ENCODE measurements around the gene UBXN6.

UBXN6 gene

GRCh38 chr19:4416268-4416667 lies 41.3 kb downstream of the UBXN6 start:
- Histone ChIP-seq H3K27me3 (ENCODE audit: control insufficient read depth, insufficient read depth, low read length) (no peaks in the 10 kb centered on the region), H3K4me1 (ENCODE audit: control insufficient read depth, insufficient read depth, low read length) (no peaks in the 10 kb centered on the region), H3K36me3 (ENCODE audit: control insufficient read depth, insufficient read depth, low read length) (no peaks in the 10 kb centered on the region), H3K27ac (ENCODE audit: low read depth, low read length) (no peak overlapping the region), H3K4me3 (ENCODE audit: low read length) (no peak overlapping the region), H3K9ac (ENCODE audit: low read length) (no peak overlapping the region)

DNA sequence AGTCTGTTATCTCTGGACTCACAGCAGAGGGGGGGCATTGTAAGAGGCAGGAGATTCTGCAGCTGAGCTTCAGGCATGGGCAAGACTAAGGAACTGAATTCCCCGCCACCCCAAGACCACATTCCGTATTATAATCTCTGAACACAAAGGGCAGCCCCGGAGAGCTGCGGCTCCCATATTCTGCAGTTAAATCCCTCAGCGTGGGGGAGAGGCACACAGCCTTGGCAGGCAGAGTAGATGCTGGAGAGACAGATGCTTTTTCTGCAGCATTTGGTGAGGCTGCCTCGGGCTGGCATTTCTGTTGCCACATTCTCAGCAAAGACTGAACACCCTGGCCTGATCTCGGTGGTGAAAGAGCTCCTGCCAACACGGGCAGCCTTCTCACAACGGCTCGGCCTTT lies 42.2 kb downstream of the UBXN6 start:
- Histone ChIP-seq H3K36me3 (ENCODE audit: control insufficient read depth, insufficient read depth, low read length) (no peaks in the 10 kb centered on the region), H3K9ac (ENCODE audit: low read length) (no peak overlapping the region), H3K27me3 (ENCODE audit: control insufficient read depth, insufficient read depth, low read length) (no peaks in the 10 kb centered on the region), H3K4me3 (ENCODE audit: low read length) (no peak overlapping the region), H3K27ac (ENCODE audit: low read depth, low read length) (no peak overlapping the region), H3K4me1 (ENCODE audit: control insufficient read depth, insufficient read depth, low read length) (no peaks in the 10 kb centered on the region)

DNA sequence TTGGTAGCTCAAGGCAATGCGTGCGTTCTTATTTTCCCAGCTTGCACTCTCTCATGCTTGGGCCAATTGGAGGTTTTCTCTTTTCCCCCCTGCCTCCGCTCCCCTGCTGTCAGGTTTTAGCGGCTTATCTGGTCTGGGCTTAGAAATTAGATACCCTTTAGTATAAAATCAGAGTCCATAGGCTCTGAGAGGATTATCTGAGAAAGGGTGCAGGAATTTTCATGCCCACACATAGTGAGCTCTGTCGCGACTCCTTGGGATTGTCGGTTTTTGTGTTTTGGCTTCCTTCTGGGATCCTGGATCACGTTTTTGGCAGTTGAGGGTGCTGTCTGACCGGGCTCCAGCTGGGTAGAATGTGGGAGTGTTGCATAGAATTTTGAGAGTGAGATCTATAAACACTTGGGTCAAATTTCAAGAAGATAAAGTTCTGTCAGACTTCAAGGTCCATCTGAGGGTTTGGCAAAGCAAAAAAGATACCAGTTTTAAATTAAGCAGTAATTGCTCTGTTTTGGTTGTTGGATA lies 42.7 kb downstream of the UBXN6 start:
- Histone ChIP-seq H3K4me3 (ENCODE audit: low read length) (no peak overlapping the region), H3K27ac (ENCODE audit: low read depth, low read length) (no peak overlapping the region), H3K27me3 (ENCODE audit: control insufficient read depth, insufficient read depth, low read length) (no peaks in the 10 kb centered on the region)

DNA sequence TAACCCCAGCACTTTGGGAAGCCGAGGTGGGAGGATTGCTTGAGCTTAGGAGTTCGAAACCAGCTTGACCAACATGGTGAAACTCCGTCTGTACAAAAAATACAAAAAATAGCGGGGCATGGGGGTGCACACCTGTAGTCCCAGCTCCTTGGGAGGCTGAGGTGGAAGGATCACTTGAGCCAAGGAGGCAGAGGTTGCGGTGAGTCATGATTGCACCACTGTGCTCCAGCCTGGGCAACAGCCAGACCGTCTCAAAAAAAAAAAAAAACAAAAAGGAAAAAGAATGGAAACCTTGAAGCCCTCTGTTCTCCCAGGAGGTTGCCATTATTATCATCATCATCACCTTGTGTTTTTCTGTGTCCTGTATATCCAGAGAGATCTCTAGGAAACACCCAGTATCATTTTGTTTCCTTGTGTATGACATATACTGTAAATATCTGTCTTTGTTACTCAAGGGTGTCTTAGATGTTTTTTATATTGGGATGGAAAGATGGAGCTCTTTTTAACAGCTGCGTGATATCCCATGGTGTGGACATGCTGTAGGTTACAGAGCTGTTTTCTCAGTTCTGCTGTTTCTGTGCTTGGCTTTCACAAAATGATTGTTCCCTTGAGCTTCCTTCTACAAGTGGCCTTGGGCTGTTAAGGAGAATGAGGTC lies 43.3 kb downstream of the UBXN6 start:
- Histone ChIP-seq H3K4me3 (ENCODE audit: low read length) (no peak overlapping the region), H3K4me1 (ENCODE audit: control insufficient read depth, insufficient read depth, low read length) (no peaks in the 10 kb centered on the region), H3K27me3 (ENCODE audit: control insufficient read depth, insufficient read depth, low read length) (no peaks in the 10 kb centered on the region), H3K27ac (ENCODE audit: low read depth, low read length) (no peak overlapping the region), H3K36me3 (ENCODE audit: control insufficient read depth, insufficient read depth, low read length) (no peaks in the 10 kb centered on the region), H3K9ac (ENCODE audit: low read length) (no peak overlapping the region)

More for the DNA sequence above, 42.7 kb downstream of the UBXN6 start:
- Histone ChIP-seq H3K9ac (ENCODE audit: low read length) (no peak overlapping the region), H3K36me3 (ENCODE audit: control insufficient read depth, insufficient read depth, low read length) (no peaks in the 10 kb centered on the region), H3K4me1 (ENCODE audit: control insufficient read depth, insufficient read depth, low read length) (no peaks in the 10 kb centered on the region)

GRCh38 chr19:4413588-4413987 lies 44.0 kb downstream of the UBXN6 start:
- Histone ChIP-seq H3K27me3 (ENCODE audit: control insufficient read depth, insufficient read depth, low read length) (no peaks in the 10 kb centered on the region), H3K36me3 (ENCODE audit: control insufficient read depth, insufficient read depth, low read length) (no peaks in the 10 kb centered on the region), H3K27ac (ENCODE audit: low read depth, low read length) (no peak overlapping the region), H3K4me3 (ENCODE audit: low read length) (no peak overlapping the region), H3K4me1 (ENCODE audit: control insufficient read depth, insufficient read depth, low read length) (no peaks in the 10 kb centered on the region), H3K9ac (ENCODE audit: low read length) (no peak overlapping the region)

DNA sequence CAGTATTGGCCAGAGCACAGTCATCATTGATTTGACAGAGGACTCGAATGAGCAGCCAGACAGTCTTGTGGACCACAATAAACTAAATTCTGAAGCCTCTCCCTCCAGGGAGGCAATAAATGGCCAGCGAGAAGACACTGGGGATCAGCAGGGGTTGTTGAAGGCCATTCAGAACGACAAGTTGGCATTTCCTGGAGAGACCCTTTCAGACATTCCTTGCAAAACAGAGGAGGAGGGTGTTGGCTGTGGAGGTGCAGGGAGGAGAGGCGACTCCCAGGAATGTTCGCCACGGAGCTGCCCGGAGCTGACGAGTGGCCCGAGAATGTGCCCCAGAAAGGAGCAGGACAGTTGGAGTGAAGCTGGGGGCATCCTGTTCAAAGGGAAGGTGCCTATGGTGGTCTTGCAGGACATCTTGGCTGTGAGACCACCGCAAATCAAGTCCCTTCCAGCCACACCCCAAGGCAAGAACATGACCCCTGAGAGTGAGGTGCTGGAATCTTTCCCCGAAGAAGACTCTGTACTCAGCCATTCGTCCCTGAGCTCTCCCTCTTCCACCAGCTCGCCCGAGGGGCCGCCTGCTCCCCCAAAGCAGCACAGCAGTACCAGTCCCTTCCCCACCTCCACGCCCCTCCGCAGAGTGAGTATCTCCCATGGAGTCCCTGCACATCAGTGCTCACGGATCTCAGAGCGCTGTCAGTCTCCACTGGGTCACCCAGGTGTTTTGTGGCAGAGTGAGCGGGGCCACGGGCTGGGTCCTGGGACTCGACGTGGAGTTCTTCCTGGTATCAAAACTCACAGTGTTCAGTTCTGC lies 48.3 kb downstream of the UBXN6 start:
- Histone ChIP-seq H3K9ac (ENCODE audit: low read length) (no peak overlapping the region), H3K4me1 (ENCODE audit: control insufficient read depth, insufficient read depth, low read length) (no peaks in the 10 kb centered on the region), H3K27ac (ENCODE audit: low read depth, low read length) (no peak overlapping the region), H3K27me3 (ENCODE audit: control insufficient read depth, insufficient read depth, low read length) (no peaks in the 10 kb centered on the region), H3K4me3 (ENCODE audit: low read length) (no peak overlapping the region), H3K36me3 (ENCODE audit: control insufficient read depth, insufficient read depth, low read length) (no peaks in the 10 kb centered on the region)

- H3K27me3 ChIP-seq (ENCODE audit: control insufficient read depth, insufficient read depth, low read length) = no peaks in the 10 kb centered on the region
- H3K9ac ChIP-seq (ENCODE audit: low read length) = no peak overlapping the region
- H3K4me3 ChIP-seq (ENCODE audit: low read length) = no peak overlapping the region
- H3K4me1 ChIP-seq (ENCODE audit: control insufficient read depth, insufficient read depth, low read length) = peaks cover 10% of the 10 kb centered on the region
- H3K36me3 ChIP-seq (ENCODE audit: control insufficient read depth, insufficient read depth, low read length) = no peaks in the 10 kb centered on the region
- H3K27ac ChIP-seq (ENCODE audit: low read depth, low read length) = no peak overlapping the region
Observed at GRCh38 chr19:4406626-4407025, 51.0 kb downstream of the UBXN6 start.

DNA sequence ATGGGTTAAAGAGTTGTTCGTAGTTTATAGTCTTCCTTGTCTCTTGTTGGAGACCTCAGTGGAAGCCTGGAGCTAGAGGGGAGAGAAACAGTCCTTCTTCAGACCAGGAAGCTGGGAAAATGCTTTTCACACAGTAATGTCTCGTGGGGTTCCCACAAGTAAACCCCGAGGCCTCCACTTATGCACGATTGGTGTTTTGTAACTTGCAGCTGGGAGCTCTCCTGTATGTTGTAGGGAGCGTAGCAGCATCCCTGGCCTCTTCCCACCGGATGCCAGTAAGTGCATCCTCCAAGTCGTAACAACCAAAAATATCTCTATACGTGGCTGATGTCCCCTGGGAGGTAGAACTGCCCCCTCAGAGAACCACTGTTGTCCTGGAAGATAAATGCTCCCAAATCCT lies 51.6 kb downstream of the UBXN6 start:
- H3K9ac ChIP-seq (ENCODE audit: low read length) = no peak overlapping the region
- H3K4me1 ChIP-seq (ENCODE audit: control insufficient read depth, insufficient read depth, low read length) = peaks cover 11% of the 10 kb centered on the region
- H3K27ac ChIP-seq (ENCODE audit: low read depth, low read length) = no peak overlapping the region
- H3K4me3 ChIP-seq (ENCODE audit: low read length) = no peak overlapping the region
- no peaks in the 10 kb centered on the region for H3K36me3 ChIP-seq (ENCODE audit: control insufficient read depth, insufficient read depth, low read length)
- no peaks in the 10 kb centered on the region for H3K27me3 ChIP-seq (ENCODE audit: control insufficient read depth, insufficient read depth, low read length)

GRCh38 chr19:4403005-4403761 lies 54.4 kb downstream of the UBXN6 start:
- Histone ChIP-seq H3K4me1 (ENCODE audit: control insufficient read depth, insufficient read depth, low read length) (peaks cover 11% of the 10 kb centered on the region), H3K27ac (ENCODE audit: low read depth, low read length) (no peak overlapping the region), H3K4me3 (ENCODE audit: low read length) (peak overlapping the region; percentile 90), H3K36me3 (ENCODE audit: control insufficient read depth, insufficient read depth, low read length) (no peaks in the 10 kb centered on the region), H3K9ac (ENCODE audit: low read length) (peak overlapping the region; percentile 61), H3K27me3 (ENCODE audit: control insufficient read depth, insufficient read depth, low read length) (no peaks in the 10 kb centered on the region)

DNA sequence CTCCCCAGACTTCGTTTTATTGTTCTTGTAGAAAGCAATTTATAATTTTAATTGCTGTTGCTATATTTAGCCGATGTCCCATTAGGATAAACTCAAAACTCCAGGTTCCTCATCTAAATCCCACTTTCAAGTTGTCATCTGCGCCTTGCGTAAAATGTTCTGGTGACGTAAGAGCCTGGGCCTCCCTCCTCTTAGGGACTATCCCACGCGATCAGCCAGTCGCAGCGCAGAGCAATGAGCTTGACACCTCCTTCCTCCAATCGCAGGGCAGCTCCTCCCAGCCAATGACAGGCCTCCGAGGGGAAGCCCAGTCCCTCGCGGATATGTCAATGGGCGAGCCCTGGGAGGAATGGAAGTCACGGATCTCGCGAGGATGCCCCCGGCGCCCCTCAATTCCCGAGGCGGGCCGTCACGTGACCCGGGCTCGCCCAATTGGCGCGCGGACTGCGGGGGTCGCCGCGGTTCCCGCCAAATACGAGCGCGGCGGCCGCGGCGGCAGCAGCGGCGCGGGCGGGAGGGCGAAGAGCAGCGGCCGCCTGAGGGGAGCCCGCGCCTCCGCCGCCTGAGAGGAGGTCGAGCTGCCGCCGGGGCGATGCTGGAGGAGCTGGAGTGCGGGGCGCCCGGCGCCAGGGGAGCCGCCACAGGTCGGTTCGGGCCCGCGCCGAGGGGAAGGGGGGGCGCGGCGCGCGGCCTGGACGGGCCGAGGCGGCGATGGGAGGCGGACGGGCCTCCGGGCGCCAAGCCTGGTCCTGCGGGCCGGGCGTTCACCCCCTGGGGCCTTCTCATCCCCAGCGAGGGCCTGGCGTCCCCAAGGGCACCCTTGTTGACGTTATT lies 55.2 kb downstream of the UBXN6 start, which contains the start of gene CHAF1A:
Gene CHAF1A (plus strand): TSS at position 470 of the 834 bp plus-strand sequence. CDS start 123 bp downstream, at position 593.
- Histone ChIP-seq H3K27ac (ENCODE audit: low read depth, low read length) (peak within 1 kb of the TSS; percentile 87), H3K9ac (ENCODE audit: low read length) (peak within 1 kb of the TSS; percentile 61), H3K27me3 (ENCODE audit: control insufficient read depth, insufficient read depth, low read length) (no peaks in the 10 kb centered on the region), H3K4me1 (ENCODE audit: control insufficient read depth, insufficient read depth, low read length) (peaks cover 11% of the 10 kb centered on the region), H3K4me3 (ENCODE audit: low read length) (peak within 1 kb of the TSS; percentile 90), H3K36me3 (ENCODE audit: control insufficient read depth, insufficient read depth, low read length) (no peaks in the 10 kb centered on the region)

DNA sequence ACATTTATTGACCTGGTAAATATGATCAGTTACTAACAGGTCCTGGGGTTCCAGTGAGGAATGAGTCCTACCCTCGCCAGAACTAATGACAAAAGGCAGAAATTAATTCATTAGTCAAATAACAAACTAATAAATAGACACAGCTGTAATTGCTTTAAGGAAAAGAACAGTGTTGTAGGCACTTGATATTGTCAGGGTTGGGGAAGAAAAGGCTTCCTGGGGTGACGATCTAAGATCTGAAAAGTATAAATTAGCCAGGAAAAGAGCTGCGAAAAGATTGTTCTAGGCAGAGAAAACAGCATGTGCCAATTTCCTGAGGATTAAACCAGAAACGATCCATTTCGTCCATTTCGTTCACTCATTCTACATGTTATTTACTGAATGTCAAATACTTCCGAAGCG lies 55.8 kb downstream of the UBXN6 start:
- Histone ChIP-seq H3K27me3 (ENCODE audit: control insufficient read depth, insufficient read depth, low read length) (no peaks in the 10 kb centered on the region), H3K9ac (ENCODE audit: low read length) (peak overlapping the region; percentile 45), H3K4me3 (ENCODE audit: low read length) (peak overlapping the region; percentile 56), H3K4me1 (ENCODE audit: control insufficient read depth, insufficient read depth, low read length) (peaks cover 11% of the 10 kb centered on the region), H3K27ac (ENCODE audit: low read depth, low read length) (peak overlapping the region; percentile 87), H3K36me3 (ENCODE audit: control insufficient read depth, insufficient read depth, low read length) (no peaks in the 10 kb centered on the region)

Data from rectal smooth muscle tissue (tissue), 1 donor.